Erythroblast (primary cell): ENCODE results near the gene VAMP2.

Experiments used
- GATA1 ChIP-seq: IDR thresholded peaks from 2 replicates; pipeline ENCODE4 v1.6.1; 2011; ENCODE audit warnings: low read depth, mild to moderate bottlenecking, control low read depth, low read length, moderate library complexity
- POLR2A ChIP-seq: IDR thresholded peaks from 2 replicates; pipeline ENCODE4 v1.6.1; 2011; ENCODE audit warnings: mild to moderate bottlenecking, low read length

GRCh38 chr17:8192070-8192815 lies 29.5 kb upstream of the VAMP2 start:
- peak; percentile 82 for TF ChIP-seq POLR2A
- TF ChIP-seq GATA1, result no peak
